Muscle layer of duodenum (tissue), 2 donors: ENCODE results near the gene MEGF8.
A peak's percentile ranks its signal among the peaks of the same experiment; 100 is the strongest.

Source experiments
- H3K27ac ChIP-seq: one replicate; pipeline ENCODE4 v1.7.0; 2013; ENCODE audit warnings: mild to moderate bottlenecking, low read length
- H3K27me3 ChIP-seq: one replicate; pipeline ENCODE4 v1.7.0; 2013; ENCODE audit warnings: low read depth, mild to moderate bottlenecking, control low read depth, low read length
- H3K36me3 ChIP-seq, 2 donors: one replicate each; pipeline ENCODE4 v1.7.0; 2013; ENCODE audit warnings: low read length in 2 of 2, control low read depth in 1 of 2, mild to moderate bottlenecking in 1 of 2; ENCODE audit not compliant: insufficient read depth in 2 of 2, control insufficient read depth in 1 of 2
- H3K4me1 ChIP-seq, 2 donors: one replicate each; pipeline ENCODE4 v1.7.0; 2013; ENCODE audit warnings: low read length in 2 of 2, mild to moderate bottlenecking in 2 of 2, control low read depth in 1 of 2, moderate library complexity in 1 of 2; ENCODE audit not compliant: insufficient read depth in 2 of 2, control insufficient read depth in 1 of 2
- H3K4me3 ChIP-seq, 2 donors: one replicate each; pipeline ENCODE4 v1.7.0; 2013; ENCODE audit warnings: low read length in 2 of 2, low read depth in 1 of 2, mild to moderate bottlenecking in 1 of 2
- H3K9me3 ChIP-seq, 2 donors: one replicate each; pipeline ENCODE4 v1.7.0; 2013; ENCODE audit warnings: low read length in 2 of 2, control low read depth in 1 of 2, mild to moderate bottlenecking in 1 of 2; ENCODE audit not compliant: control insufficient read depth in 1 of 2
- donor health status: healthy.

Gene MEGF8

GRCh38 chr19:42293540-42293939, 31.9 kb upstream of the MEGF8 start:
- Histone ChIP-seq H3K27ac (no peak overlapping the region), H3K4me3 (no peak overlapping the region), H3K9me3 (no peaks in the 10 kb centered on the region), H3K27me3 (no peaks in the 10 kb centered on the region), H3K4me1 (no peaks in the 10 kb centered on the region), H3K36me3 (peaks cover 24 to 68% of the 10 kb centered on the region in 2 donors)

DNA sequence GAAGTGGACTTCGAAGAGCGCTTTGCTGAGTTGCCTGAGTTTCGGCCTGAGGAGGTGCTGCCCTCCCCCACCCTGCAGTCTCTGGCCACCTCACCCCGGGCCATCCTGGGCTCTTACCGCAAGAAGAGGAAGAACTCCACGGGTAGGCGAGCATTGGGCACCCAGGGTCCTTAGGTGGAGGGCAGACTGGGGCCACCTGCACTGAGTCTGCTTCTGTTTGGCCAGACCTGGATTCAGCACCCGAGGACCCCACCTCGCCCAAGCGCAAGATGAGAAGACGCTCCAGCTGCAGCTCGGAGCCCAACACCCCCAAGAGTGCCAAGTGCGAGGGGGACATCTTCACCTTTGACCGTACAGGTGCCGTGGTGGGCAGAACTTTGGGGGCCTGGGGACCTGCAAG, 31.5 kb upstream of the MEGF8 start:
- H3K4me1 ChIP-seq: no peaks in the 10 kb centered on the region
- no peak overlapping the region for H3K27ac ChIP-seq
- H3K27me3 ChIP-seq: no peaks in the 10 kb centered on the region
- no peaks in the 10 kb centered on the region for H3K9me3 ChIP-seq
- H3K4me3 ChIP-seq: no peak overlapping the region
- H3K36me3 ChIP-seq: peaks cover 20 to 63% of the 10 kb centered on the region in 2 donors

DNA sequence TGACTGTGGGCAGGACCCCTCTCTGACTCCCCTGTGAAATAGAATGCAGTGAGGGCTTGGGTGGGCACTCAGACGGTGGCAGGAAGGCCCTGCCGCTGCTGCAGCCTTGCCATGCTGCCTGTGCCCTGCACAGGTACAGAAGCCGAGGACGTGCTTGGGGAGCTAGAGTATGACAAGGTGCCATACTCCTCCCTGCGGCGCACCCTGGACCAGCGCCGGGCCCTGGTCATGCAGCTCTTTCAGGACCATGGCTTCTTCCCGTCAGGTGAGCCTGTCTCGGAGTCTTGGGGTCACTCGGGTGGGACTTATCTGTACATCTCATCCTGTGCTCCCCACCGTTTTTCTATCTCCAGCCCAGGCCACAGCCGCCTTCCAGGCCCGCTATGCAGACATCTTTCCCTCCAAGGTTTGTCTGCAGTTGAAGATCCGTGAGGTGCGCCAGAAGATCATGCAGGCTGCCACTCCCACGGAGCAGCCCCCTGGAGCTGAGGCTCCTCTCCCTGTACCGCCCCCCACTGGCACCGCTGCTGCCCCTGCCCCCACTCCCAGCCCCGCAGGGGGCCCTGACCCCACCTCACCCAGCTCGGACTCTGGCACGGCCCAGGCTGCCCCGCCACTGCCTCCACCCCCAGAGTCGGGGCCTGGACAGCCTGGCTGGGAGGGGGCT, 30.8 kb upstream of the MEGF8 start:
- Histone ChIP-seq H3K4me3 (no peak overlapping the region), H3K36me3 (peaks cover 14 to 57% of the 10 kb centered on the region in 2 donors), H3K9me3 (no peaks in the 10 kb centered on the region), H3K4me1 (no peaks in the 10 kb centered on the region), H3K27ac (no peak overlapping the region), H3K27me3 (no peaks in the 10 kb centered on the region)

DNA sequence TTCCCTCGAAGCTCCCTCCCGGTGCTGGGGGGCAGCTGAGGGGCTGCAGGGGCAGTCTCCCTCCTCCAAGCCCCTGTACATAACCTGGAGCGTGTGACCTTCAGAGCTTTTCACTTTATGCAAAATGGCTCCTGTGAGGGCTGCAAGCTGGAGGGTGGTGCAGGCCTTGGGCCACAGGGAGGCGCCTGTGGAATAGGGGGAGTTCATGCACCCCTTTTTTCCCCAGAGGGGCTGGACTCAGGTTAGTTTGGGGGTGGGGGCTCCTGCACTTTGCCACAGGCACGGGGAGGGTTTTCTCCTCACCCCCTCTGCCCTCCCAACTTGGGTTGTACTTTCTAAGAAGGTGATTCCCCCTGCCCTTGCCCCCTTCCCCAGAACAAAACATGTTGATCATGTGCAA, 30.1 kb upstream of the MEGF8 start:
- no peaks in the 10 kb centered on the region for H3K4me1 ChIP-seq
- no peaks in the 10 kb centered on the region for H3K27me3 ChIP-seq
- no peaks in the 10 kb centered on the region for H3K9me3 ChIP-seq
- H3K27ac ChIP-seq: no peak overlapping the region
- no peak overlapping the region for H3K4me3 ChIP-seq
- H3K36me3 ChIP-seq: peaks cover 9 to 50% of the 10 kb centered on the region in 2 donors

DNA sequence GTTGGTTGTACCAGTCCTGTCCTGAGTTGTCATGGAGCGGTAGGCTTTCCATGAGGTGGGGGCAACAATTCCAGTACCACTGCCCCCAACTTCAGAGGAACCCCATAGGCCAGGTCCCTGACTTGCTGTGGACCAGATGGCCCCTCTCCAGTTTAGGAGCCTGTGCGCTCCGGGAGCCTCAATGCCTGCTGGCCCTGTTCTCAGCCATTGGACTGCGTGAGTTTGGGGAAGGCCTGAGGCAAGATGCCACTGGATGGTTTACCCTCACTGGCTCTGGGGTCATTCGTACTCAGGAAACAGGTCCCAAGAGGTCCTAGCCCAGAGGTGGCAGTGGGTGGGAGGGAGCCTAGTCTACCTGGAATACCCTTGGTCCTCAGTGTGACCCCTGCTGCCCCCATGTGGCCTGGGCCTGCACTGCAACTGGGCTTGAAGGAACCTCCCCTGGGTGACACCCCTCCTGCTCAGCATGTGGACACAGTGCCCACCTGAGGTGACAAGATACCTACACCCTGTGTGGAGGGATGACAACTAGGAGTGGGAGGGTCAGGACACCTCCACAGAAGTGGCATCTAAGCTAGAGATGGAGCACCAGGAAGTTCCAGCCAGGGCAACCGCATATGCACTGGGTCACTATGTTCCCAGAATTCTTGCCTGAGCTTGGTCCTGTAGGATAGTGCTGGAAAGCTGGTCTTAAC, 29.5 kb upstream of the MEGF8 start:
- Histone ChIP-seq H3K36me3 (peaks cover 3 to 43% of the 10 kb centered on the region in 2 donors), H3K27me3 (no peaks in the 10 kb centered on the region), H3K9me3 (no peaks in the 10 kb centered on the region), H3K27ac (no peak overlapping the region), H3K4me3 (no peak overlapping the region), H3K4me1 (no peaks in the 10 kb centered on the region)

DNA sequence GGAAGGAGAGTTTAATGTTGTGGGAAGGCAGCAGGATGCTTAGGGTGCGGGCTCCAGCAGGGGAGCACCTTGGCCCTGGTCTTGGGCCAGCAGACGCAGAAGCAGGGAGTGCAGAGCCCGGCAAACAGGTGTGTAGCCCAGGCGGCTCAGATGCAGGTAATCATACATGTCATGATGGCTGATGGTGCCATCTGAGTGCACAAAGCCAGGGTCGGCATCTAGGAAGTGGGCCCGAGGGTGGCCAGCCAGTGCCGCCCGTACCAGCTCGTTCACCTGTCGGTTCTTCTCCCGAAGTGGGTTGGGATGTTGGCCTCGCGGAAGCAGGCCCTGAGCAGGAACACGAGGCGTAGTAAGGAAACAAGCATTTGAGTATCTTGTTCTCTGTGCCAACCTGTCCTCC, 28.4 kb upstream of the MEGF8 start:
- Histone ChIP-seq H3K36me3 (peaks cover 3 to 33% of the 10 kb centered on the region in 2 donors), H3K4me3 (no peak overlapping the region), H3K27me3 (no peaks in the 10 kb centered on the region), H3K27ac (no peak overlapping the region), H3K4me1 (peaks cover 0 to 5% of the 10 kb centered on the region in 2 donors), H3K9me3 (no peaks in the 10 kb centered on the region)

GRCh38 chr19:42301646-42302203, 23.7 kb upstream of the MEGF8 start, which contains the start of gene PRR19:
PRR19 (plus strand) TSS chr19:42302132; CDS start chr19:42309585, 7,453 bp downstream.
- H3K4me1 ChIP-seq: peaks cover 0 to 14% of the 10 kb centered on the region in 2 donors
- no peaks in the 10 kb centered on the region for H3K9me3 ChIP-seq
- no peaks in the 10 kb centered on the region for H3K27me3 ChIP-seq
- no peak within 1 kb of the TSS for H3K27ac ChIP-seq
- peaks cover 0 to 4% of the 10 kb centered on the region in 2 donors for H3K36me3 ChIP-seq
- peak within 1 kb of the TSS; percentile 65 to 69 for H3K4me3 ChIP-seq

DNA sequence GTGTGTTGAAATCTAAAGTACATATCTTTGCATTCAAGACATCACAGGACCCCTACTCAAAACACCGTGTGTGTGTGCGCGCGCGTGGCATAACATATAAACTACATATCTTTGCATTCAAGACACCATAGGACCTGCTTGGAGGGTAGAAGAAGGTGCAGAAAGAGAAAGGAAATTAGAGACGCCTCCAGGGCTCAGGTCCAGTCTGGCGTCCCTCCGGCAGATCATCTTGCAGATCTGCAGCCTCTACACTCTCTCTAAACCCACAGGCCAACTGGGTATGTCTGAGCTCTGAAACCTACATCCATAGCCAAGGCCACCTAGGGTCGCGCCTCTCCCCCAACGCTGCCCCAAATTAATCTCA, 22.4 kb upstream of the MEGF8 start:
- H3K4me1 ChIP-seq: peaks cover 0 to 14% of the 10 kb centered on the region in 2 donors
- H3K36me3 ChIP-seq: no peaks in the 10 kb centered on the region
- no peak overlapping the region for H3K27ac ChIP-seq
- no peaks in the 10 kb centered on the region for H3K27me3 ChIP-seq
- no peaks in the 10 kb centered on the region for H3K9me3 ChIP-seq
- H3K4me3 ChIP-seq: peak overlapping the region in 1 of 2 donors; percentile 69

- H3K36me3 ChIP-seq: no peaks in the 10 kb centered on the region
Observed at GRCh38 chr19:42303876-42304275, 21.6 kb upstream of the MEGF8 start.

DNA sequence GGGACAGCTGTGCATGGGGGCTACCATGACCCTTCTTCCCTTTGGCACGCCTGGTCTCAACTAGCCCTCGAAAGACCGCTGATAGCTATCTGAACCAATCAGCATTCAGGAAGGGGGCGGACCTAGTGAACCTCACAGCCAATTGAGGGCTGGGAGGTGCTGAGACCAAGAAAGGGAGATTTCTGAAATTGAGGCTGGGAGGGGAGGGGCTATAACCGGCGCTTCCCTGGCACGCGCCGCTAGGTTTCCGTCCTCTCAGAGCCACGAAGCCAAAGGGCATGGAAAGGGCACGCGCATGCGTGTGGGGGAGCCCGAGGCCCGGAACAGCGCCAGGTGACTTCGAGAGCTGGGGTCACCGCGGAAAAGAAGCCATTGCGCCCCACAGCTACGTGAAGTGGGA, 18.8 kb upstream of the MEGF8 start:
- no peaks in the 10 kb centered on the region for H3K36me3 ChIP-seq
- H3K4me1 ChIP-seq: peaks cover 0 to 12% of the 10 kb centered on the region in 2 donors
- no peak overlapping the region for H3K4me3 ChIP-seq
- H3K27me3 ChIP-seq: peaks cover 3% of the 10 kb centered on the region
- H3K27ac ChIP-seq: no peak overlapping the region
- no peaks in the 10 kb centered on the region for H3K9me3 ChIP-seq

More at GRCh38 chr19:42303876-42304275, 21.6 kb upstream of the MEGF8 start:
- Histone ChIP-seq H3K4me3 (no peak overlapping the region), H3K9me3 (no peaks in the 10 kb centered on the region), H3K4me1 (peaks cover 0 to 14% of the 10 kb centered on the region in 2 donors), H3K27ac (no peak overlapping the region), H3K27me3 (no peaks in the 10 kb centered on the region)

DNA sequence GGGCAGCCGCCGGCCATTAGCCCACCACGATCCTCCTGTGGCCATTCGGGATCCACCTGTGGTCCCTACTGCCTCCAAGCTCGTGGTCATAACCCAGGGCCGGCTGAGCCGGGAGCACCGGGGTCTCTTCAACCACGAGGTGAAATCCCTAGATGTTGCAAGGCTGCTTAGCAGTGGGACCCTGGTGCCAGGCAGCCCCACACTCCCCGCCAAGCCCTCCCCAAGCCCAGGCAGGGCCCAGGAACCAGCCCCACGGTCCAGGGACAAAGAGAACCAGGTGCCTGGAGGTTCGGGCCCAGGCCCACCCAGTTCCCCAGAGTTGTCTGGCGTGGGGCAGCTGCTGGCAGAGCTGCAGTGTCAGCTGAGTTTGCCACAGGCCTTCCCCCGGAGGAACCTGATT, 15.7 kb upstream of the MEGF8 start:
- H3K27me3 ChIP-seq: peaks cover 14% of the 10 kb centered on the region
- H3K4me1 ChIP-seq: peaks cover 0 to 19% of the 10 kb centered on the region in 2 donors
- no peaks in the 10 kb centered on the region for H3K9me3 ChIP-seq
- H3K27ac ChIP-seq: no peak overlapping the region
- H3K4me3 ChIP-seq: no peak overlapping the region
- no peaks in the 10 kb centered on the region for H3K36me3 ChIP-seq
